Esophagus muscularis mucosa (tissue), 4 donors: ENCODE measurements around the gene NDRG2. TPM values are rescaled to one million over a fixed set of nuclear protein-coding genes. Genes with fewer than 3 reads are reported as not detected.

Experiments
- DNase-seq: peaks from one replicate; pipeline ENCODE4 v3.0.0-alpha.2; 2017; ENCODE audit errors: extremely low spot score
- H3K27ac ChIP-seq, 4 donors: fragments of 200-600 bp; sonication (generic); replicated peaks in 1 of 4; 1 replicate in 3 of 4; 2 replicates in 1 of 4; pipeline ENCODE4 v1.5.1; 2016 to 2019; ENCODE audit warnings: mild to moderate bottlenecking in 1 of 4
- H3K27me3 ChIP-seq, 4 donors: fragments of 200-600 bp; sonication (generic); one replicate each; pipeline versions ENCODE4 v1.5.1 to v1.6.0; 2016 to 2019
- H3K36me3 ChIP-seq, 4 donors: fragments of 200-600 bp; sonication (generic); one replicate each; pipeline ENCODE4 v1.5.1; 2016 to 2019
- H3K4me1 ChIP-seq, 4 donors: fragments of 200-600 bp; sonication (generic); one replicate each; pipeline ENCODE4 v1.5.1; 2016 to 2019
- H3K4me3 ChIP-seq, 4 donors: fragments of 200-600 bp; sonication (generic); 1 replicate in 2 of 4; 2 replicates in 2 of 4; pipeline ENCODE4 v1.5.1; 2016 to 2019; ENCODE audit warnings: mild to moderate bottlenecking in 4 of 4, moderate library complexity in 1 of 4
- H3K9me3 ChIP-seq, 4 donors: fragments of 200-600 bp; sonication (generic); 1 replicate in 3 of 4; 2 replicates in 1 of 4; pipeline ENCODE4 v1.5.1; 2016 to 2019
- CTCF ChIP-seq, 3 experiments: fragments of 200-600 bp in 2 of 3; fragments of 450-650 bp in 1 of 3; sonication (generic) in 2 of 3; IDR thresholded peaks; one replicate each; pipeline ENCODE4 v1.5.1; 2017 to 2019; ENCODE audit warnings: antibody characterized with exemption in 3 of 3, mild to moderate bottlenecking in 2 of 3, moderate library complexity in 1 of 3
- EP300 ChIP-seq: sonication (generic); formaldehyde crosslinking; IDR thresholded peaks from one replicate; pipeline ENCODE4 v1.6.1; 2017; ENCODE audit warnings: antibody characterized with exemption
- POLR2A ChIP-seq: fragments of 450-650 bp; IDR thresholded peaks from one replicate; pipeline ENCODE4 v1.6.1; 2017; ENCODE audit warnings: antibody characterized with exemption, moderate library complexity, mild to moderate bottlenecking, low read depth
- POLR2AphosphoS5 ChIP-seq, 2 donors: sonication (generic); formaldehyde crosslinking; IDR thresholded peaks; one replicate each; pipeline ENCODE4 v1.6.1; 2017; ENCODE audit warnings: antibody characterized with exemption in 2 of 2
- WGBS: methylation state at CpG from one replicate; pipeline ENCODE4 v1.1.5; 2018; 5-methylcytosine and 5-hydroxymethylcytosine counted together
- intact Hi-C: fragments of 100-400 bp; cut with DNase I; formaldehyde crosslinking; loops from one replicate; pipeline ENCODE4 v1.15.1; 2023
- total RNA-seq, 4 donors: library from RNA; depleted of rRNA; stranded (reverse); fragments of >200 nt; gene quantifications; one replicate each; pipeline versions ENCODE4 v1.1.0 to v1.2.1, GENCODE V29; 2016

NDRG2 gene
- total RNA-seq, 4 donors from 2014 or later: 175 to 222 (median 201) TPM

GRCh38 chr14:20970983-20971704 is 53.7 kb downstream of the NDRG2 start:
- TF ChIP-seq EP300 (no peak), CTCF (IDR thresholded peaks at IDR 0.05) (peak; percentile 66 to 88 (median 74)), POLR2A (no peak), POLR2AphosphoS5 (IDR thresholded peaks at IDR 0.05) (peak in 1 of 2 donors; percentile 46)

DNA sequence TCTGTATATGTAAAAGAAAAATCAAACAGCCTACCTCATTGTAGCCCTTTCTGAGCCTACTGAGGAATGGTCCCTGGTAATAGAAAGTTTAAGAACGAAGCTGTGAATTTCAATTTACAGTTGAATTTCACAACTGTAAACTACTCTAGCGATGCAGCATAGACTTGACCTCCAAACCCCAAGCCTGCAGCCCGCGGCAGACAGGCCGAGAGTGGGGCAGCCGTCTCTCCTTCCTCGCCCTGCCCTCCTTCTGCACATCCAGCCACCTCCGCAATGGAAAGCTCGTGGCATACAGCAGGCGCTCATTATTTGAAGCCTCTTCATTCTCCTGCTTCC is 54.2 kb downstream of the NDRG2 start:
- peak overlapping the region; percentile 68 to 82 (median 76) for H3K27ac ChIP-seq
- no peaks in the 10 kb centered on the region for H3K9me3 ChIP-seq
- H3K27me3 ChIP-seq: peaks cover 0 to 3% (median 0%) of the 10 kb centered on the region in 4 donors
- intact Hi-C loops: loop anchor here (1.0 to 5.0 kb wide), 2 partner anchors 113 to 273 kb away; no protein-coding TSS in a partner anchor
- H3K36me3 ChIP-seq: no peaks in the 10 kb centered on the region
- H3K4me1 ChIP-seq: peaks cover 4 to 15% (median 11%) of the 10 kb centered on the region in 4 donors
- WGBS: 12% methylated on average over 3 of the region's 10 CpGs
- no peak for TF ChIP-seq POLR2A
- no peak for TF ChIP-seq CTCF (IDR thresholded peaks at IDR 0.05)
- TF ChIP-seq EP300: no peak
- no peak for TF ChIP-seq POLR2AphosphoS5 (IDR thresholded peaks at IDR 0.05)
- no peak for DNase-seq
- H3K4me3 ChIP-seq: peak overlapping the region; percentile 54 to 71 (median 68)

More at GRCh38 chr14:20970983-20971704, 53.7 kb downstream of the NDRG2 start:
- no peaks in the 10 kb centered on the region for H3K36me3 ChIP-seq
- peak; percentile 97 for DNase-seq
- intact Hi-C loops: loop anchor here (1.0 to 5.0 kb wide), 2 partner anchors 114 to 274 kb away; no protein-coding TSS in a partner anchor
- H3K27ac ChIP-seq: peak overlapping the region; percentile 68 to 82 (median 76)
- H3K4me1 ChIP-seq: peaks cover 4 to 15% (median 11%) of the 10 kb centered on the region in 4 donors
- no peaks in the 10 kb centered on the region for H3K27me3 ChIP-seq
- no peaks in the 10 kb centered on the region for H3K9me3 ChIP-seq
- H3K4me3 ChIP-seq: peak overlapping the region; percentile 54 to 71 (median 68)
- under 1% methylated on average over 34 of the region's 47 CpGs for WGBS

DNA sequence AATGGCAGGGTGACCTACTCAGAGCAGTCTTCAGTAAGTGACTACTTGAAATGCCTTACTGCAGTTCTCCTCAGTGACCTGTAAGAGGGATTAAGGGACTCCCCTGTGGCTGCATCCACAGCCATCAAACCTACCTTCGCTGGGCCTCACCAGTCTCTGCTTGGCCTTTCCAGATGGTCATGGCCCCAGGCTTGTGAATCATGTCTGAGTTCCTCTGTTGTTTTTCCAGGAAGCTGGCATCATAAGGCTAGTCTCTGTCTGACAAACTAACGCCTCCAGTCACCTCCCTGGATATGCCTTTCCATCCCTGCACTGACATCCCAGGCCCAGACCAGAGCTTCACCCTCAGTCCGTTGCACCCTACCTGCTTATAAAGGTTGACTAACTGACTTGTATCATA is 55.5 kb downstream of the NDRG2 start:
- no peak overlapping the region for H3K27ac ChIP-seq
- peaks cover 4 to 15% (median 11%) of the 10 kb centered on the region in 4 donors for H3K4me1 ChIP-seq
- no peaks in the 10 kb centered on the region for H3K36me3 ChIP-seq
- peaks cover 0 to 11% (median 0%) of the 10 kb centered on the region in 4 donors for H3K27me3 ChIP-seq
- 88% methylated on average over 3 of the region's 3 CpGs for WGBS
- DNase-seq: no peak
- TF ChIP-seq EP300 (no peak), POLR2A (no peak), POLR2AphosphoS5 (IDR thresholded peaks at IDR 0.05) (no peak)
- intact Hi-C loops: no loop called here
- H3K9me3 ChIP-seq: no peaks in the 10 kb centered on the region
- no peak overlapping the region for H3K4me3 ChIP-seq

Other genes with a start within 250 kb of the NDRG2 start
- 10 to 100 TPM in 1 of 4 donors, 1 to 10 TPM in 3; 5.2 to 23.9 (median 8.0) TPM for gene RNASE6, start 243.8 kb downstream of the NDRG2 start, total RNA-seq
- gene RNASE1, start 222.2 kb downstream of the NDRG2 start, total RNA-seq: 100 to 1,000 TPM; 270 to 766 (median 341) TPM
- gene RNASE3, start 133.7 kb downstream of the NDRG2 start, total RNA-seq: under 1 TPM in 2 of 4 donors, not detected in 2; 0.52 to 0.83 TPM
- gene RNASE2, start 69.6 kb downstream of the NDRG2 start, total RNA-seq: 1 to 10 TPM in 3 of 4 donors, not detected in 1; 1.7 to 3.8 (median 2.1) TPM
- 10 to 100 TPM; 39.8 to 57.4 (median 41.7) TPM for gene METTL17, start 35.1 kb downstream of the NDRG2 start, total RNA-seq
- gene SLC39A2, start 25.8 kb downstream of the NDRG2 start, total RNA-seq: not detected
- gene TPPP2, start 5.2 kb upstream of the NDRG2 start, total RNA-seq: not detected
- gene RNASE13, start 9.7 kb upstream of the NDRG2 start, total RNA-seq: not detected
- not detected for gene RNASE7, start 17.3 kb upstream of the NDRG2 start, total RNA-seq
- not detected for gene RNASE8, start 32.8 kb upstream of the NDRG2 start, total RNA-seq
- 10 to 100 TPM; 19.4 to 47.3 (median 27.0) TPM for gene ARHGEF40, start 45.2 kb upstream of the NDRG2 start, total RNA-seq
- gene ZNF219, start 73.6 kb upstream of the NDRG2 start, total RNA-seq: 100 to 1,000 TPM in 2 of 4 donors, 10 to 100 TPM in 2; 64.4 to 116 (median 94.3) TPM
- under 1 TPM in 1 of 4 donors, not detected in 3; 0.23 TPM for gene TMEM253, start 76.0 kb upstream of the NDRG2 start, total RNA-seq
- gene OR5AU1, start 131.0 kb upstream of the NDRG2 start, total RNA-seq: not detected
- 100 to 1,000 TPM; 260 to 396 (median 292) TPM for gene HNRNPC, start 244.4 kb upstream of the NDRG2 start, total RNA-seq